Activated T-helper 17 cell treated with anti-CD3 and anti-CD28 coated beads, Interleukin-2, amount 50 U/mL, for 72 hours (primary cell): ENCODE data around the gene NCF4. TPM values are rescaled to one million over a fixed set of nuclear protein-coding genes. Genes with fewer than 3 reads are reported as not detected.

Source experiments
- ATAC-seq: fragments of 150-1000 bp; cut with Tn5 transposase; replicated peaks from 2 replicates; pipeline ENCODE4 v1.10.0; 2021; ENCODE audit warnings: mild to moderate bottlenecking, moderate library complexity
- H3K27ac Mint-ChIP-seq: one replicate; pipeline ENCODE4 v1.8.0; 2022; ENCODE audit warnings: mixed read lengths
- H3K27me3 Mint-ChIP-seq: one replicate; pipeline ENCODE4 v1.8.0; 2022; ENCODE audit warnings: mixed read lengths
- H3K36me3 Mint-ChIP-seq: one replicate; pipeline ENCODE4 v1.8.0; 2022; ENCODE audit warnings: low read depth, mild to moderate bottlenecking, mixed read lengths
- H3K4me1 Mint-ChIP-seq: one replicate; pipeline ENCODE4 v1.8.0; 2022; ENCODE audit warnings: mixed read lengths
- H3K4me3 Mint-ChIP-seq: one replicate; pipeline ENCODE4 v1.8.0; 2022; ENCODE audit warnings: mild to moderate bottlenecking, mixed read lengths
- H3K9me3 Mint-ChIP-seq: one replicate; pipeline ENCODE4 v1.8.0; 2022; ENCODE audit warnings: mixed read lengths
- total RNA-seq, 2 donors: library from RNA; stranded (reverse); gene quantifications; one replicate each; pipeline ENCODE4 v1.2.3, GENCODE V29; 2022

Gene NCF4
- total RNA-seq, 2 donors from 2014 or later, result 40.6 to 60.1 TPM

- no peak for ATAC-seq
- Mint-ChIP-seq H3K4me1 (peaks cover 21% of the 10 kb centered on the region), H3K36me3 (no peaks in the 10 kb centered on the region), H3K27ac (no peak overlapping the region), H3K4me3 (no peak overlapping the region), H3K9me3 (no peaks in the 10 kb centered on the region), H3K27me3 (peaks cover 14% of the 10 kb centered on the region)
Measured at GRCh38 chr22:36828815-36829214, 32.0 kb upstream of the NCF4 start.

GRCh38 chr22:36829370-36830002 lies 31.3 kb upstream of the NCF4 start:
- Mint-ChIP-seq H3K36me3 (no peaks in the 10 kb centered on the region), H3K4me3 (no peak overlapping the region), H3K27me3 (peaks cover 13% of the 10 kb centered on the region), H3K4me1 (peaks cover 19% of the 10 kb centered on the region), H3K27ac (no peak overlapping the region), H3K9me3 (no peaks in the 10 kb centered on the region)
- ATAC-seq, result no peak

- Mint-ChIP-seq H3K4me3 (peak overlapping the region; percentile 11), H3K4me1 (peaks cover 15% of the 10 kb centered on the region), H3K27me3 (peaks cover 7% of the 10 kb centered on the region), H3K36me3 (no peaks in the 10 kb centered on the region), H3K9me3 (no peaks in the 10 kb centered on the region), H3K27ac (no peak overlapping the region)
- ATAC-seq, result no peak
Measured at GRCh38 chr22:36830601-36831000, 30.2 kb upstream of the NCF4 start.

- ATAC-seq, result no peak
- no peaks in the 10 kb centered on the region for H3K9me3 Mint-ChIP-seq
- H3K27ac Mint-ChIP-seq, result no peak overlapping the region
- no peaks in the 10 kb centered on the region for H3K36me3 Mint-ChIP-seq
- peaks cover 7% of the 10 kb centered on the region for H3K27me3 Mint-ChIP-seq
- H3K4me3 Mint-ChIP-seq, result no peak overlapping the region
- peaks cover 15% of the 10 kb centered on the region for H3K4me1 Mint-ChIP-seq
Measured at GRCh38 chr22:36831206-36831605, 29.6 kb upstream of the NCF4 start.

- ATAC-seq, result no peak
- Mint-ChIP-seq H3K4me1 (peaks cover 15% of the 10 kb centered on the region), H3K4me3 (no peak overlapping the region), H3K9me3 (no peaks in the 10 kb centered on the region), H3K27me3 (peaks cover 7% of the 10 kb centered on the region), H3K27ac (no peak overlapping the region), H3K36me3 (no peaks in the 10 kb centered on the region)
Measured at GRCh38 chr22:36831717-36832116, 29.1 kb upstream of the NCF4 start.

GRCh38 chr22:36833073-36833472 lies 27.7 kb upstream of the NCF4 start:
- Mint-ChIP-seq H3K36me3 (no peaks in the 10 kb centered on the region), H3K4me1 (peaks cover 15% of the 10 kb centered on the region), H3K9me3 (peaks cover 5% of the 10 kb centered on the region), H3K4me3 (no peak overlapping the region), H3K27ac (no peak overlapping the region), H3K27me3 (peaks cover 12% of the 10 kb centered on the region)
- ATAC-seq, result no peak

GRCh38 chr22:36835903-36836302 lies 24.9 kb upstream of the NCF4 start:
- Mint-ChIP-seq H3K27me3 (peaks cover 21% of the 10 kb centered on the region), H3K36me3 (no peaks in the 10 kb centered on the region), H3K4me1 (peaks cover 12% of the 10 kb centered on the region), H3K4me3 (no peak overlapping the region), H3K9me3 (peaks cover 5% of the 10 kb centered on the region), H3K27ac (no peak overlapping the region)
- no peak for ATAC-seq

GRCh38 chr22:36838119-36839030 lies 22.4 kb upstream of the NCF4 start:
- H3K4me1 Mint-ChIP-seq, result peaks cover 4% of the 10 kb centered on the region
- H3K9me3 Mint-ChIP-seq, result peaks cover 5% of the 10 kb centered on the region
- H3K27me3 Mint-ChIP-seq, result peaks cover 20% of the 10 kb centered on the region
- H3K27ac Mint-ChIP-seq, result no peak overlapping the region
- H3K36me3 Mint-ChIP-seq, result no peaks in the 10 kb centered on the region
- no peak for ATAC-seq
- no peak overlapping the region for H3K4me3 Mint-ChIP-seq

GRCh38 chr22:36839356-36840073 lies 21.3 kb upstream of the NCF4 start:
- Mint-ChIP-seq H3K4me1 (peaks cover 4% of the 10 kb centered on the region), H3K9me3 (peaks cover 5% of the 10 kb centered on the region), H3K27ac (no peak overlapping the region), H3K36me3 (no peaks in the 10 kb centered on the region), H3K27me3 (peaks cover 25% of the 10 kb centered on the region), H3K4me3 (no peak overlapping the region)
- ATAC-seq, result no peak

- no peak for ATAC-seq
- H3K36me3 Mint-ChIP-seq, result no peaks in the 10 kb centered on the region
- H3K4me3 Mint-ChIP-seq, result no peak overlapping the region
- peaks cover 27% of the 10 kb centered on the region for H3K27me3 Mint-ChIP-seq
- peaks cover 4% of the 10 kb centered on the region for H3K4me1 Mint-ChIP-seq
- peaks cover 5% of the 10 kb centered on the region for H3K9me3 Mint-ChIP-seq
- no peak overlapping the region for H3K27ac Mint-ChIP-seq
Measured at GRCh38 chr22:36840106-36840505, 20.7 kb upstream of the NCF4 start.

GRCh38 chr22:36846271-36846670 lies 14.5 kb upstream of the NCF4 start:
- peak overlapping the region; percentile 21 for H3K27ac Mint-ChIP-seq
- H3K27me3 Mint-ChIP-seq, result peaks cover 35% of the 10 kb centered on the region
- no peak for ATAC-seq

GRCh38 chr22:36846949-36847348 lies 13.9 kb upstream of the NCF4 start:
- H3K27ac Mint-ChIP-seq, result no peak overlapping the region
- no peaks in the 10 kb centered on the region for H3K36me3 Mint-ChIP-seq
- no peaks in the 10 kb centered on the region for H3K4me1 Mint-ChIP-seq
- no peak for ATAC-seq
- peaks cover 35% of the 10 kb centered on the region for H3K27me3 Mint-ChIP-seq
- H3K9me3 Mint-ChIP-seq, result no peaks in the 10 kb centered on the region
- H3K4me3 Mint-ChIP-seq, result no peak overlapping the region

More at GRCh38 chr22:36846271-36846670, 14.5 kb upstream of the NCF4 start:
- H3K9me3 Mint-ChIP-seq, result no peaks in the 10 kb centered on the region
- H3K36me3 Mint-ChIP-seq, result no peaks in the 10 kb centered on the region
- no peak overlapping the region for H3K4me3 Mint-ChIP-seq
- H3K4me1 Mint-ChIP-seq, result no peaks in the 10 kb centered on the region

- ATAC-seq, result no peak
- H3K27ac Mint-ChIP-seq, result no peak overlapping the region
- H3K36me3 Mint-ChIP-seq, result no peaks in the 10 kb centered on the region
- no peaks in the 10 kb centered on the region for H3K4me1 Mint-ChIP-seq
- H3K27me3 Mint-ChIP-seq, result peaks cover 22% of the 10 kb centered on the region
- H3K4me3 Mint-ChIP-seq, result no peak overlapping the region
- H3K9me3 Mint-ChIP-seq, result no peaks in the 10 kb centered on the region
Measured at GRCh38 chr22:36850056-36850455, 10.8 kb upstream of the NCF4 start.

- no peaks in the 10 kb centered on the region for H3K9me3 Mint-ChIP-seq
- no peak for ATAC-seq
- no peaks in the 10 kb centered on the region for H3K36me3 Mint-ChIP-seq
Measured at GRCh38 chr22:36850682-36851081, 10.1 kb upstream of the NCF4 start.

More at GRCh38 chr22:36850682-36851081, 10.1 kb upstream of the NCF4 start:
- Mint-ChIP-seq H3K4me3 (no peak overlapping the region), H3K4me1 (peaks cover 3% of the 10 kb centered on the region), H3K27me3 (peaks cover 18% of the 10 kb centered on the region), H3K27ac (no peak overlapping the region)
